H1 (cell line): ENCODE results near the gene TPRG1L. TPM values are rescaled to one million over a fixed set of nuclear protein-coding genes. Genes with fewer than 3 reads are reported as not detected.

Experiments used
- CTCF ChIA-PET: fragments of 300-600 bp; sonication (Branson Sonifier 250); formaldehyde crosslinking; loops from one replicate; lab custom pipeline; 2021; ENCODE audit not compliant: partially characterized antibody; lab: Charles Lee
- POLR2A ChIA-PET: fragments of 300-600 bp; sonication (Branson Sonifier 250); formaldehyde crosslinking; loops from one replicate; lab custom pipeline; 2021; ENCODE audit warnings: inconsistent platforms; ENCODE audit not compliant: partially characterized antibody; lab: Charles Lee
- DNase-seq, 2 experiments: peaks; one replicate each; pipeline versions ENCODE4 v3.0.0 to v3.0.0-alpha.2; 2010 to 2022; ENCODE audit warnings: low spot score in 2 of 2, low read depth in 1 of 2, mixed read lengths in 1 of 2
- FAIRE-seq: peaks from 2 replicates; lab custom pipeline; 2011; peaks lifted over from hg19 to GRCh38; lab: Jason Lieb, UNC
- H2AFZ ChIP-seq: 2 replicates; pipeline ENCODE4 v1.8.1; 2012; ENCODE audit warnings: low read length, inconsistent platforms
- H2AK5ac ChIP-seq: 2 replicates; pipeline ENCODE4 v1.6.1; 2013; ENCODE audit warnings: low read depth, low read length
- H2BK120ac ChIP-seq: replicated peaks from 2 replicates; pipeline ENCODE3; 2013; ENCODE audit warnings: low read depth, low read length, inconsistent platforms
- H2BK12ac ChIP-seq: 2 replicates; pipeline ENCODE4 v1.6.1; 2013; ENCODE audit warnings: low read depth, low read length
- H2BK15ac ChIP-seq: 2 replicates; pipeline ENCODE4 v1.6.1; 2013; ENCODE audit warnings: low read length
- H2BK20ac ChIP-seq: 2 replicates; pipeline ENCODE4 v1.6.1; 2013; ENCODE audit warnings: low read length
- H2BK5ac ChIP-seq: 2 replicates; pipeline ENCODE4 v1.6.1; 2013; ENCODE audit warnings: low read depth, low read length
- H3K14ac ChIP-seq: 2 replicates; pipeline ENCODE4 v1.6.1; 2013; ENCODE audit warnings: inconsistent platforms; ENCODE audit not compliant: insufficient read length
- H3K18ac ChIP-seq: 2 replicates; pipeline ENCODE4 v1.6.1; 2013; ENCODE audit warnings: low read length; ENCODE audit errors: extremely low read depth
- H3K23ac ChIP-seq: 2 replicates; pipeline ENCODE4 v1.6.1; 2013; ENCODE audit warnings: inconsistent platforms; ENCODE audit not compliant: insufficient read length
- H3K23me2 ChIP-seq: 2 replicates; pipeline ENCODE4 v1.6.1; 2013; ENCODE audit warnings: low read depth, low read length
- H3K27ac ChIP-seq: 2 replicates; pipeline ENCODE4 v1.6.1; 2011; ENCODE audit warnings: low read depth, low read length, inconsistent platforms
- H3K27me3 ChIP-seq, 4 experiments: replicated peaks in 1 of 4; 1 replicate in 1 of 4; 2 replicates in 3 of 4; pipeline versions ENCODE4 v1.6.1 to v1.8.1; 2011 to 2013; ENCODE audit warnings: low read length in 3 of 4, mild to moderate bottlenecking in 3 of 4, inconsistent platforms in 2 of 4, mixed read lengths in 2 of 4, moderate library complexity in 1 of 4; ENCODE audit not compliant: control insufficient read depth in 3 of 4, insufficient read depth in 3 of 4; ENCODE audit errors: extremely low read depth in 1 of 4
- H3K36me3 ChIP-seq, 4 experiments: 2 replicates each; pipeline versions ENCODE4 v1.6.1 to v1.8.1; 2011 to 2013; ENCODE audit warnings: mild to moderate bottlenecking in 4 of 4, low read length in 3 of 4, moderate library complexity in 2 of 4, control low read depth in 1 of 4, inconsistent platforms in 1 of 4; ENCODE audit not compliant: insufficient read depth in 4 of 4, control insufficient read depth in 2 of 4
- H3K4ac ChIP-seq: replicated peaks from 2 replicates; pipeline ENCODE3; 2013; ENCODE audit warnings: low read length, low read depth, mixed read lengths, inconsistent platforms; ENCODE audit not compliant: insufficient read length
- H3K4me1 ChIP-seq, 4 experiments: replicated peaks in 1 of 4; 1 replicate in 1 of 4; 2 replicates in 3 of 4; pipeline versions ENCODE4 v1.6.1 to v1.8.1; 2011 to 2013; ENCODE audit warnings: low read length in 3 of 4, inconsistent platforms in 2 of 4, mixed read lengths in 1 of 4; ENCODE audit not compliant: insufficient read depth in 4 of 4, control insufficient read depth in 3 of 4
- H3K4me2 ChIP-seq, 2 experiments: 2 replicates each; pipeline versions ENCODE4 v1.6.1 to v1.8.1; 2011 to 2013; ENCODE audit warnings: low read depth in 2 of 2, low read length in 2 of 2, control low read depth in 1 of 2, inconsistent platforms in 1 of 2, mild to moderate bottlenecking in 1 of 2; ENCODE audit not compliant: insufficient read depth in 1 of 2
- H3K4me3 ChIP-seq, 4 experiments: fragments of 200-600, 300-600 bp in 1 of 4; sonication (generic), shearing (Covaris generic), sonication (Bioruptor Twin) in 1 of 4; 2 replicates each; pipeline versions ENCODE4 v1.5.1 to v1.8.1; 2011 to 2016; ENCODE audit warnings: low read length in 4 of 4, low read depth in 3 of 4, control low read depth in 2 of 4, inconsistent platforms in 2 of 4, mild to moderate bottlenecking in 2 of 4, mixed read lengths in 1 of 4, moderate library complexity in 1 of 4; ENCODE audit not compliant: insufficient read depth in 2 of 4; ENCODE audit errors: extremely low read depth in 1 of 4
- H3K56ac ChIP-seq: replicated peaks from 2 replicates; pipeline ENCODE3; 2013; ENCODE audit warnings: low read depth, mild to moderate bottlenecking, mixed read lengths, low read length, inconsistent platforms; ENCODE audit not compliant: insufficient read length
- H3K79me1 ChIP-seq: 2 replicates; pipeline ENCODE4 v1.6.1; 2013; ENCODE audit warnings: low read depth, low read length, control low read depth
- H3K79me2 ChIP-seq, 2 experiments: 2 replicates each; pipeline versions ENCODE4 v1.6.1 to v1.8.1; 2012 to 2013; ENCODE audit warnings: low read length in 2 of 2, mild to moderate bottlenecking in 2 of 2, inconsistent platforms in 1 of 2; ENCODE audit not compliant: insufficient read depth in 2 of 2, control insufficient read depth in 1 of 2
- H3K9ac ChIP-seq, 4 experiments: replicated peaks in 1 of 4; 1 replicate in 1 of 4; 2 replicates in 3 of 4; pipeline versions ENCODE4 v1.6.1 to v1.8.1; 2011 to 2013; ENCODE audit warnings: low read depth in 3 of 4, low read length in 3 of 4, control low read depth in 2 of 4, mild to moderate bottlenecking in 2 of 4, moderate library complexity in 2 of 4, inconsistent platforms in 1 of 4; ENCODE audit errors: extremely low read depth in 1 of 4
- H3K9me3 ChIP-seq, 2 experiments: 2 replicates each; pipeline versions ENCODE4 v1.6.1 to v1.8.1; 2012 to 2013; ENCODE audit warnings: mild to moderate bottlenecking in 2 of 2, moderate library complexity in 2 of 2, control low read depth in 1 of 2, inconsistent platforms in 1 of 2, low read depth in 1 of 2, low read length in 1 of 2, mixed read lengths in 1 of 2; ENCODE audit not compliant: insufficient read depth in 2 of 2
- H4K20me1 ChIP-seq, 2 experiments: replicated peaks in 1 of 2; 2 replicates each; pipeline versions ENCODE3 to v1.8.1; 2011 to 2013; ENCODE audit warnings: inconsistent platforms in 2 of 2, low read length in 2 of 2, mild to moderate bottlenecking in 1 of 2; ENCODE audit not compliant: insufficient read depth in 2 of 2, control insufficient read depth in 1 of 2
- H4K5ac ChIP-seq: 2 replicates; pipeline ENCODE4 v1.6.1; 2013; ENCODE audit warnings: low read length, low read depth, mixed read lengths, inconsistent platforms; ENCODE audit not compliant: insufficient read length
- H4K8ac ChIP-seq: 2 replicates; pipeline ENCODE4 v1.8.0; 2013; ENCODE audit warnings: mild to moderate bottlenecking, moderate library complexity, low read length, inconsistent platforms; ENCODE audit not compliant: insufficient read depth; ENCODE audit errors: extremely low read depth
- H4K91ac ChIP-seq: replicated peaks from 2 replicates; pipeline ENCODE3; 2013; ENCODE audit warnings: low read length, mixed read lengths, inconsistent platforms; ENCODE audit not compliant: insufficient read length
- EZH2 ChIP-seq: fragments of 200-600 bp; sonication (generic); IDR thresholded peaks from 2 replicates; pipeline ENCODE4 v1.7.1; 2012; ENCODE audit warnings: low read depth, mild to moderate bottlenecking, moderate library complexity, low read length, inconsistent platforms; ENCODE audit not compliant: severe bottlenecking
- HDAC2 ChIP-seq, 2 experiments: fragments of 300-600 bp in 1 of 2; sonication (generic) in 1 of 2; IDR thresholded peaks; 2 replicates each; pipeline ENCODE4 v1.6.1; 2011 to 2012; ENCODE audit warnings: low read depth in 2 of 2, low read length in 2 of 2, mild to moderate bottlenecking in 2 of 2, moderate library complexity in 2 of 2, borderline replicate concordance in 1 of 2, inconsistent platforms in 1 of 2
- KDM1A ChIP-seq: fragments of 200-600, 300-600 bp; sonication (generic); IDR thresholded peaks from 2 replicates; pipeline ENCODE4 v1.7.1; 2016; ENCODE audit warnings: mild to moderate bottlenecking, low read length, borderline replicate concordance
- WGBS, 2 experiments: shearing (Covaris generic) in 1 of 2; methylation state at CpG; one replicate each; pipeline versions ENCODE4 v1.1.6 to v1.1.7; 2013 to 2015; ENCODE audit warnings: low lambda C conversion rate in 2 of 2, mixed read lengths in 2 of 2, inconsistent platforms in 1 of 2, low coverage in 1 of 2, missing lambda C conversion rate in 1 of 2; ENCODE audit not compliant: insufficient replicate concordance in 2 of 2, insufficient coverage in 1 of 2, insufficient read length in 1 of 2; ENCODE audit errors: extremely low coverage in 1 of 2, missing lambda C conversion rate in 1 of 2; 5-methylcytosine and 5-hydroxymethylcytosine counted together
- polyA plus RNA-seq, 7 experiments: library from polyadenylated mRNA; depleted of rRNA in 3 of 7; stranded (reverse) in 5 of 7; unstranded in 2 of 7; fragments of >200 nt in 5 of 7; fragments of 200-250 nt in 2 of 7; gene quantifications; 1 replicate in 5 of 7; 2 replicates in 1 of 7; 4 replicates in 1 of 7; pipeline versions ENCODE4 v1.2.1 to v1.2.3, GENCODE V29; 2011 to 2013; ENCODE audit warnings: missing spikeins in 2 of 7, mixed read lengths in 2 of 7
- total RNA-seq: library from RNA; stranded (reverse); fragmentation: NEBNext Ultra II Directional; extraction: Animal tissue kit (Norgen Biotek cat#: 25700); gene quantifications from 2 replicates; pipeline ENCODE4 v1.2.1, GENCODE V29; 2021

Gene TPRG1L
- total and polyA plus RNA-seq, 2 of the 8 experiments (the other 6 are each of a cell fraction or from before 2014, with no cell fraction given) = 21.7 to 22.3 TPM

DNA sequence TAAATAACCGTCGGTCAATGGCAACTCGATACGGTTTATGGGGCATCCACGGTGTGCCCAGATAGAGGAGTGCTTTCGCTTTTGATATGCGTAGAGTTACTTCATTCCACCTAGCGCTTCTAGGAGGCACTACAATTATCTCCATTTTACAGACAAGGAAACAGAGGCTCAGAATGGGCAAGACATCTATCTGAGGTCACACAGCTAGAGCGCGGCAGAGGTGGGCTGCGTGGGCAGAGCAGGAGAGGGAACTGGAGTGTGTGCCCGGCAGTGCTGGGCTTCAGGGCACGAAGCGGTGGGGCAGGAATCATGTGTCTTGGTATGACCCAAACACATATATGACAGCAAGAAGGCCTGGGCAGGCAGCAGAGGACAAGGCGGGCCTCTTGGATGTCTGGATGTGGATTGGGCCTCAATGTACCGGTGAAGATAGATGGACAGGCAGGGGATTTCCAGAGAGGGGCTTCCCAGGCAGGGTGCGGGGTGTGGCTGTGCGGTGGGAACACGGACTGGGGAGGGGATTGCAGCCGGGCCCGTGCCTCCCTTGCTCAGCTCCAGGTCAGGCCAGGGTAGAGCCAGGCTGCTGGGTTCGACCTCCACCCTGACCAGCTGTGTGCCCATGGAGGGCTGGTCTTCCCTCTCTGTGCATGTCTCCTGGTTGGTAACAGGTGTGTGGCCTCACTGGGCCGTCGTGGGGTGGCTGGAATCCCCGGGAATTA is 48.7 kb downstream of the TPRG1L start:
- Histone ChIP-seq H3K9me3 (no peaks in the 10 kb centered on the region), H3K14ac (no peak overlapping the region), H3K18ac (no peak overlapping the region), H4K5ac (no peak overlapping the region), H2BK12ac (peak overlapping the region; percentile 75; the same call in 1 of the 2 replicates), H3K27me3 (peaks cover 0 to 3% (median 0%) of the 10 kb centered on the region in 4 experiments; a peak in 2 of 7 replicates), H3K36me3 (no peaks in the 10 kb centered on the region), H3K4ac (no peak overlapping the region), H2BK120ac (no peak overlapping the region), H2BK15ac (0 out of 2 replicates have a peak overlapping the region, but pooled peaks have one; percentile 75), H3K79me2 (no peaks in the 10 kb centered on the region), H2AK5ac (no peak overlapping the region), H4K20me1 (peaks cover 0 to 1% of the 10 kb centered on the region in 2 experiments), H3K56ac (no peak overlapping the region), H4K8ac (peak overlapping the region; percentile 83), H3K4me3 (no peak overlapping the region), H2BK20ac (no peak overlapping the region), H3K79me1 (no peaks in the 10 kb centered on the region), H3K23ac (no peak overlapping the region), H2AFZ (no peak overlapping the region), H3K9ac (no peak overlapping the region), H2BK5ac (no peak overlapping the region), H3K4me2 (no peak overlapping the region), H3K23me2 (peaks cover 4% of the 10 kb centered on the region; the same call in 1 of the 2 replicates), H3K27ac (no peak overlapping the region), H3K4me1 (peaks cover 0 to 35% (median 24%) of the 10 kb centered on the region in 4 experiments; a peak in 6 of 7 replicates), H4K91ac (peak overlapping the region; percentile 29)
- no peak for FAIRE-seq
- DNase-seq = no peak
- POLR2A ChIA-PET = interaction anchor here (1.5 kb wide), 1 partner anchor 62 kb away, joined by 3 read pairs; no protein-coding TSS in a partner anchor
- CTCF ChIA-PET = interaction anchor here (0.9 to 2.2 kb wide), 3 partner anchors 11 to 59 kb away, joined by 3 to 7 read pairs (median 5); no protein-coding TSS in a partner anchor
- 86% methylated on average over 25 of the region's 25 CpGs; no CpG with 5 or more reads in 1 of the 2 experiments for whole genome bisulfite sequencing, 2 experiments
- peak; percentile 57; the same call in 1 of the 2 replicates for TF ChIP-seq KDM1A
- TF ChIP-seq HDAC2 (IDR thresholded peaks at IDR 0.05; ENCODE audit: borderline replicate concordance in 1 of 2, low read depth in 2 of 2, low read length in 2 of 2) = 0 out of 4 replicates have a peak, but pooled peaks of 1 of the 2 experiments have one; percentile 56
- no peak for TF ChIP-seq EZH2
